WTC11 (cell line): ENCODE results near the gene AKR1E2. TPM values are rescaled to one million over a fixed set of nuclear protein-coding genes. Genes with fewer than 3 reads are reported as not detected.

Experiments used
- ATAC-seq: fragments of 200-7000 bp; cut with Tn5 transposase; 2 replicates; pipeline ENCODE4 v1.10.0; 2021; ENCODE audit warnings: mild to moderate bottlenecking, moderate library complexity
- CTCF ChIA-PET: fragments of 300-600 bp; sonication (Branson Sonifier 250); formaldehyde crosslinking; loops from one replicate; lab custom pipeline; 2021; ENCODE audit warnings: antibody characterized with exemption; lab: Charles Lee
- POLR2A ChIA-PET: fragments of 350-600 bp; sonication (Branson Sonifier 250); formaldehyde crosslinking; loops from one replicate; lab custom pipeline; 2021; ENCODE audit warnings: antibody characterized with exemption; lab: Charles Lee
- DNase-seq: peaks from one replicate; pipeline ENCODE4 v3.0.0; 2021; ENCODE audit warnings: low spot score
- H3K27ac Mint-ChIP-seq: 2 replicates; pipeline ENCODE4 v1.8.0; 2021; ENCODE audit warnings: mixed read lengths
- H3K27me3 Mint-ChIP-seq: 2 replicates; pipeline ENCODE4 v1.8.0; 2021; ENCODE audit warnings: low read depth, mild to moderate bottlenecking, moderate library complexity, mixed read lengths
- H3K36me3 Mint-ChIP-seq: 2 replicates; pipeline ENCODE4 v1.8.0; 2021; ENCODE audit warnings: mixed read lengths
- H3K4me1 Mint-ChIP-seq: 2 replicates; pipeline ENCODE4 v1.8.0; 2022; ENCODE audit warnings: mixed read lengths
- H3K4me3 Mint-ChIP-seq: 2 replicates; pipeline ENCODE4 v1.8.0; 2021; ENCODE audit warnings: mild to moderate bottlenecking, moderate library complexity, mixed read lengths
- H3K9me3 Mint-ChIP-seq: 2 replicates; pipeline ENCODE4 v1.8.0; 2021; ENCODE audit warnings: mixed read lengths
- ATF1 ChIP-seq: sonication (generic); formaldehyde crosslinking; IDR thresholded peaks from 2 replicates; pipeline ENCODE4 v1.8.1; 2023; ENCODE audit warnings: mild to moderate bottlenecking, moderate library complexity, missing genetic modification reagents
- ESRRA ChIP-seq: sonication (generic); formaldehyde crosslinking; IDR thresholded peaks from 2 replicates; pipeline ENCODE4 v1.8.1; 2022; ENCODE audit warnings: mild to moderate bottlenecking, missing genetic modification reagents, borderline replicate concordance
- ETV6 ChIP-seq: sonication (generic); formaldehyde crosslinking; IDR thresholded peaks from 2 replicates; pipeline ENCODE4 v1.8.1; 2022; ENCODE audit warnings: mild to moderate bottlenecking, missing genetic modification reagents
- FOXP1 ChIP-seq: sonication (generic); formaldehyde crosslinking; IDR thresholded peaks from 2 replicates; pipeline ENCODE4 v1.8.0; 2022; ENCODE audit warnings: missing genetic modification reagents, mild to moderate bottlenecking, moderate library complexity, borderline replicate concordance
- GTF2I ChIP-seq: fragments of 250-450 bp; sonication (Bioruptor Pico); conservative IDR thresholded peaks from 2 replicates; pipeline ENCODE4 v1.4.0; 2021; ENCODE audit warnings: mild to moderate bottlenecking
- JUN ChIP-seq: sonication (generic); formaldehyde crosslinking; IDR thresholded peaks from 2 replicates; pipeline ENCODE4 v1.8.0; 2023; ENCODE audit warnings: mild to moderate bottlenecking, missing genetic modification reagents
- KAT7 ChIP-seq: sonication (generic); formaldehyde crosslinking; IDR thresholded peaks from 2 replicates; pipeline ENCODE4 v1.8.1; 2023; ENCODE audit warnings: missing genetic modification reagents, mild to moderate bottlenecking, borderline replicate concordance
- NFATC4 ChIP-seq: fragments of 250-450 bp; sonication (Bioruptor Pico); IDR thresholded peaks from 2 replicates; pipeline ENCODE4 v1.9.0; 2021; ENCODE audit warnings: mild to moderate bottlenecking
- NFYB ChIP-seq: sonication (generic); formaldehyde crosslinking; conservative IDR thresholded peaks from 2 replicates; pipeline ENCODE4 v1.8.0; 2022; ENCODE audit warnings: low read depth, missing genetic modification reagents
- PRRX2 ChIP-seq: fragments of 250-450 bp; sonication (Bioruptor Pico); IDR thresholded peaks from 2 replicates; pipeline ENCODE4 v1.8.0; 2021; ENCODE audit warnings: mild to moderate bottlenecking
- SMAD3 ChIP-seq: sonication (generic); formaldehyde crosslinking; IDR thresholded peaks from 2 replicates; pipeline ENCODE4 v1.8.0; 2022; ENCODE audit warnings: missing genetic modification reagents, mild to moderate bottlenecking, borderline replicate concordance
- ZNF121 ChIP-seq: sonication (generic); formaldehyde crosslinking; IDR thresholded peaks from 2 replicates; pipeline ENCODE4 v1.8.0; 2023; ENCODE audit warnings: missing genetic modification reagents
- ZNF232 ChIP-seq: sonication (generic); formaldehyde crosslinking; IDR thresholded peaks from 2 replicates; pipeline ENCODE4 v1.8.0; 2022; ENCODE audit warnings: mild to moderate bottlenecking, missing genetic modification reagents
- ZNF416 ChIP-seq: fragments of 250-450 bp; sonication (Bioruptor Pico); IDR thresholded peaks from 2 replicates; pipeline ENCODE4 v1.9.0; 2021; ENCODE audit warnings: mild to moderate bottlenecking, inconsistent platforms
- total RNA-seq: library from RNA; stranded (reverse); gene quantifications from 3 replicates; pipeline ENCODE4 v1.2.3, GENCODE V29; 2021
- TF ChIP-seq, protein P1 (sequence below): sonication (generic); formaldehyde crosslinking; conservative IDR thresholded peaks from 2 replicates; pipeline ENCODE4 v1.8.1; 2022; ENCODE audit warnings: mild to moderate bottlenecking, missing genetic modification reagents
- TF ChIP-seq, protein P2 (sequence below): sonication (generic); formaldehyde crosslinking; IDR thresholded peaks from 2 replicates; pipeline ENCODE4 v1.8.1; 2023; ENCODE audit warnings: mild to moderate bottlenecking, missing genetic modification reagents, moderate library complexity
- TF ChIP-seq, protein P3 (sequence below): sonication (generic); formaldehyde crosslinking; IDR thresholded peaks from 2 replicates; pipeline ENCODE4 v1.8.1; 2022; ENCODE audit warnings: mild to moderate bottlenecking, missing genetic modification reagents, moderate library complexity, borderline replicate concordance
- TF ChIP-seq, protein P4 (sequence below): sonication (generic); formaldehyde crosslinking; IDR thresholded peaks from 2 replicates; pipeline ENCODE4 v1.8.0; 2022; ENCODE audit warnings: mild to moderate bottlenecking, missing genetic modification reagents
- TF ChIP-seq, protein P5 (sequence below): sonication (generic); formaldehyde crosslinking; IDR thresholded peaks from 2 replicates; pipeline ENCODE4 v1.8.0; 2022; ENCODE audit warnings: mild to moderate bottlenecking, missing genetic modification reagents
- TF ChIP-seq, protein P6 (sequence below): fragments of 250-450 bp; sonication (Bioruptor Pico); conservative IDR thresholded peaks from 2 replicates; pipeline ENCODE4 v1.9.0; 2021; ENCODE audit warnings: mild to moderate bottlenecking

The AKR1E2 gene
- total RNA-seq, 1 experiment from 2014 or later, result 1.7 TPM

DNA sequence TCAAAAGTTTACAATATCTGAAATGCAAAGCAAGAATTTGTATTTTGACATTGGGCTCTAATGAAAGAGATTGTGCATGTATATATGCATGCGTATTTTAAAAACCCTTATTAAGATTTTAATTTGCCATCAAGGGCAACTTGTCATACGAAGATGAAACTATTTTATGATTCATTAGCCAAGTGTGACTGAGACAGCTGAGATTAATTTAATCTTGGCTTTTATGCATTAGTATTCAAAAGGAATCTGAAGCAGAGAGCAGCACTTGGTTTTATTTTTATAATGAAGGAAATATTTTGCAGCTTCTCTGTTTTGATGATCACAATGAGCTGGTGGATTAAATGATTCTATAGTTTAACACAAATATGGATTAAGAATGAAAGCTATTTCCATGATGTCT lies 45.9 kb upstream of the AKR1E2 start:
- H3K9me3 Mint-ChIP-seq, result no peaks in the 10 kb centered on the region
- CTCF ChIA-PET, result no interaction called here
- TF ChIP-seq ETV6 (CRISPR knock-in tag) (no peak), ESRRA (no peak), FOXP1 (CRISPR knock-in tag) (no peak), ZNF121 (no peak), PRRX2 (CRISPR knock-in tag) (no peak), SMAD3 (CRISPR knock-in tag) (no peak), JUN (no peak), KAT7 (no peak), ZNF232 (CRISPR knock-in tag) (no peak), NFATC4 (CRISPR knock-in tag) (no peak), ATF1 (no peak), GTF2I (no peak), ZNF416 (CRISPR knock-in tag) (no peak)
- TF ChIP-seq, protein P1, sequence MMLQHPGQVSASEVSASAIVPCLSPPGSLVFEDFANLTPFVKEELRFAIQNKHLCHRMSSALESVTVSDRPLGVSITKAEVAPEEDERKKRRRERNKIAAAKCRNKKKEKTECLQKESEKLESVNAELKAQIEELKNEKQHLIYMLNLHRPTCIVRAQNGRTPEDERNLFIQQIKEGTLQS, result no peak
- TF ChIP-seq, protein P2, sequence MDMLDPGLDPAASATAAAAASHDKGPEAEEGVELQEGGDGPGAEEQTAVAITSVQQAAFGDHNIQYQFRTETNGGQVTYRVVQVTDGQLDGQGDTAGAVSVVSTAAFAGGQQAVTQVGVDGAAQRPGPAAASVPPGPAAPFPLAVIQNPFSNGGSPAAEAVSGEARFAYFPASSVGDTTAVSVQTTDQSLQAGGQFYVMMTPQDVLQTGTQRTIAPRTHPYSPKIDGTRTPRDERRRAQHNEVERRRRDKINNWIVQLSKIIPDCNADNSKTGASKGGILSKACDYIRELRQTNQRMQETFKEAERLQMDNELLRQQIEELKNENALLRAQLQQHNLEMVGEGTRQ (CRISPR knock-in tag), result no peak
- TF ChIP-seq, protein P3, sequence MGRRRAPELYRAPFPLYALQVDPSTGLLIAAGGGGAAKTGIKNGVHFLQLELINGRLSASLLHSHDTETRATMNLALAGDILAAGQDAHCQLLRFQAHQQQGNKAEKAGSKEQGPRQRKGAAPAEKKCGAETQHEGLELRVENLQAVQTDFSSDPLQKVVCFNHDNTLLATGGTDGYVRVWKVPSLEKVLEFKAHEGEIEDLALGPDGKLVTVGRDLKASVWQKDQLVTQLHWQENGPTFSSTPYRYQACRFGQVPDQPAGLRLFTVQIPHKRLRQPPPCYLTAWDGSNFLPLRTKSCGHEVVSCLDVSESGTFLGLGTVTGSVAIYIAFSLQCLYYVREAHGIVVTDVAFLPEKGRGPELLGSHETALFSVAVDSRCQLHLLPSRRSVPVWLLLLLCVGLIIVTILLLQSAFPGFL (CRISPR knock-in tag), result no peak
- TF ChIP-seq, protein P4, sequence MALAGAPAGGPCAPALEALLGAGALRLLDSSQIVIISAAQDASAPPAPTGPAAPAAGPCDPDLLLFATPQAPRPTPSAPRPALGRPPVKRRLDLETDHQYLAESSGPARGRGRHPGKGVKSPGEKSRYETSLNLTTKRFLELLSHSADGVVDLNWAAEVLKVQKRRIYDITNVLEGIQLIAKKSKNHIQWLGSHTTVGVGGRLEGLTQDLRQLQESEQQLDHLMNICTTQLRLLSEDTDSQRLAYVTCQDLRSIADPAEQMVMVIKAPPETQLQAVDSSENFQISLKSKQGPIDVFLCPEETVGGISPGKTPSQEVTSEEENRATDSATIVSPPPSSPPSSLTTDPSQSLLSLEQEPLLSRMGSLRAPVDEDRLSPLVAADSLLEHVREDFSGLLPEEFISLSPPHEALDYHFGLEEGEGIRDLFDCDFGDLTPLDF (CRISPR knock-in tag), result no peak
- TF ChIP-seq, protein P5, sequence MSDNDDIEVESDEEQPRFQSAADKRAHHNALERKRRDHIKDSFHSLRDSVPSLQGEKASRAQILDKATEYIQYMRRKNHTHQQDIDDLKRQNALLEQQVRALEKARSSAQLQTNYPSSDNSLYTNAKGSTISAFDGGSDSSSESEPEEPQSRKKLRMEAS, result no peak
- TF ChIP-seq, all 79 proteins: peak for 0
- no peak for DNase-seq
- Mint-ChIP-seq H3K27ac (no peak overlapping the region), H3K36me3 (no peaks in the 10 kb centered on the region), H3K27me3 (0 out of 2 replicates have a peak, but pooled peaks cover 2% of the 10 kb centered on the region), H3K4me1 (no peaks in the 10 kb centered on the region), H3K4me3 (no peak overlapping the region)
- POLR2A ChIA-PET, result no interaction called here
- no peak for ATAC-seq

DNA sequence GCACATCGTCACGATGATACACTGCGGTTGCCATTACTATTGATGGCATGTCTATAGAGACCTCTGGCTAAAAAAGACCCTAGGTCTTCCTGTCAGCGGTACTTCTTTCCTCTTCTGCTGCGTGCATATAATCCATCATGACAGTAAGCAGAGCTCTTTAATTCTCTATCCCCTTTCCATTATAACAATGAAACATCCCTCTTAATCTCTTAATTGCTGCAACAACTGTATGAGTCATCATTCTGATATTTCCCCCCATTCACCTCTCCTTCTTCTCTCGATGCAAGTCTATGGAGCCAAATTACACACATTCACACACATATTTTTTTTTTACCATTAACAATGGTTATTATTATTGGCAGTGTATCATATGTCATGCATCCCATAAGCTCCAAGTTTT lies 45.2 kb upstream of the AKR1E2 start:
- 0 out of 2 replicates have a peak, but pooled peaks cover 2% of the 10 kb centered on the region for H3K27me3 Mint-ChIP-seq
- DNase-seq, result no peak

More for the DNA sequence above, 45.2 kb upstream of the AKR1E2 start:
- no peak for TF ChIP-seq NFYB (CRISPR knock-in tag)
- TF ChIP-seq, protein P6, sequence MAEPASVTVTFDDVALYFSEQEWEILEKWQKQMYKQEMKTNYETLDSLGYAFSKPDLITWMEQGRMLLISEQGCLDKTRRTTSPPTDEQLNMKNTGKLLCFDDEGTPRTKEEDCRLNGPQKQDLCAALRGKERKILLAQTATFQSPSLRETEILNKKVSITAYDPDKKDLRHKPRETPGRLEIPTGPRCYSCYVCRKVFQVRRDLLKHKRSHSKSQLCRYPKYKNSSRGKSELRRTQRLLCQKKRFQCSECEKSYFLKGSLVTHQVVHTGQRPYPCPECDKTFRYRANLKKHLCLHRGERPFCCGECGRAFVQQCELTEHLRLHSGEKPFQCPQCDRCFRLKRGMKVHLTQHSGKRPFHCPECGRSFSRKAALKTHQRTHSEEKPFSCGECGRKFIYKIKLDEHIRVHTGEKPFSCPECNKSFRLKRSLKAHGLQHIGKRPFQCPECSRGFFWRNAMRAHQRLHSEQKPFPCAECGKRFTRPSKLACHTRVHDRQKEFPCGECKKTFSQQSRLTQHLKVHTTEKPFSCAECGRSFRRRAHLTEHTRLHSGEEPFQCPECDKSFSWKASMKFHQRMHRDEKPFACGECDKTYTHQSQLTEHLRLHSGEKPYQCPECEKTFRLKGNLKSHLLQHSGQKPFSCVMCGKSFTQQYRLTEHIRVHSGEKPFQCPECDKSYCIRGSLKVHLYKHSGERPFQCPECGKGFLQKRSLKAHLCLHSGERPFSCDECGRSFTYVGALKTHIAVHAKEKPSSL (CRISPR knock-in tag), result no peak
- TF ChIP-seq, all 79 proteins: peak for 0
- no peaks in the 10 kb centered on the region for H3K36me3 Mint-ChIP-seq
- ChIA-PET CTCF (no interaction called here), POLR2A (no interaction called here)
- H3K9me3 Mint-ChIP-seq, result no peaks in the 10 kb centered on the region
- no peak overlapping the region for H3K4me3 Mint-ChIP-seq
- ATAC-seq, result no peak
- H3K27ac Mint-ChIP-seq, result no peak overlapping the region
- H3K4me1 Mint-ChIP-seq, result no peaks in the 10 kb centered on the region
